HEK293 (cell line): ENCODE measurements around the gene KRCC1.

ENCODE experiments used
- CTCF ChIA-PET: fragments of 350-600 bp; formaldehyde crosslinking; extraction: SDS; loops from one replicate; lab custom pipeline; 2021; ENCODE audit warnings: antibody characterized with exemption; lab: Yijun Ruan, JAX
- POLR2A ChIA-PET: fragments of 300-600 bp; formaldehyde crosslinking; extraction: SDS; loops from one replicate; lab custom pipeline; 2020; ENCODE audit warnings: antibody characterized with exemption, inconsistent platforms; lab: Yijun Ruan, JAX
- H3K27ac ChIP-seq: fragments of 200-500 bp; sonication (Bioruptor generic); 2 replicates; pipeline ENCODE4 v1.5.1; 2014; ENCODE audit warnings: low read depth, low read length, control low read depth, inconsistent platforms; ENCODE audit errors: extremely low read depth
- H3K36me3 ChIP-seq, 2 experiments: fragments of 200-500 bp in 1 of 2; sonication (Bioruptor generic) in 1 of 2; 1 replicate in 1 of 2; 2 replicates in 1 of 2; pipeline ENCODE4 v1.5.1; 2014 to 2017; ENCODE audit warnings: inconsistent platforms in 2 of 2, low read length in 2 of 2; ENCODE audit not compliant: control insufficient read depth in 2 of 2, insufficient read depth in 1 of 2
- H3K4me1 ChIP-seq: fragments of 200-500 bp; sonication (Bioruptor generic); 2 replicates; pipeline ENCODE4 v1.5.1; 2014; ENCODE audit warnings: mild to moderate bottlenecking, low read length, inconsistent platforms; ENCODE audit not compliant: control insufficient read depth, insufficient read depth
- H3K4me3 ChIP-seq: 2 replicates; pipeline ENCODE4 v1.5.1; 2011; ENCODE audit warnings: low read depth, mild to moderate bottlenecking, control low read depth, low read length, moderate library complexity
- H3K9me3 ChIP-seq: fragments of 200-500 bp; sonication (Bioruptor generic); 2 replicates; pipeline ENCODE4 v1.5.1; 2014; ENCODE audit warnings: low read depth, low read length, inconsistent platforms; ENCODE audit not compliant: control insufficient read depth, insufficient read depth
- GLIS1 ChIP-seq: fragments of 450-650 bp; formaldehyde crosslinking; IDR thresholded peaks from 2 replicates; pipeline ENCODE4 v1.5.1; 2016; ENCODE audit warnings: missing biosample characterization, missing genetic modification characterization
- IKZF3 ChIP-seq: fragments of 450-650 bp; IDR thresholded peaks from 2 replicates; pipeline ENCODE4 v1.5.0; 2018; ENCODE audit warnings: missing biosample characterization, mild to moderate bottlenecking, missing genetic modification characterization, moderate library complexity
- KLF7 ChIP-seq: fragments of 450-650 bp; formaldehyde crosslinking; IDR thresholded peaks from 2 replicates; pipeline ENCODE4 v1.5.1; 2016; ENCODE audit warnings: missing biosample characterization, missing genetic modification characterization, borderline replicate concordance
- MEIS1 ChIP-seq: sonication (generic); formaldehyde crosslinking; IDR thresholded peaks from 2 replicates; pipeline ENCODE4 v1.8.1; 2022; ENCODE audit warnings: missing genetic modification reagents, mild to moderate bottlenecking, borderline replicate concordance
- MZF1 ChIP-seq: fragments of 450-650 bp; formaldehyde crosslinking; IDR thresholded peaks from 2 replicates; pipeline ENCODE4 v1.5.1; 2017; ENCODE audit warnings: missing biosample characterization, missing genetic modification characterization, borderline replicate concordance
- OSR2 ChIP-seq: fragments of 450-650 bp; formaldehyde crosslinking; IDR thresholded peaks from 2 replicates; pipeline ENCODE4 v1.5.1; 2016; ENCODE audit warnings: missing biosample characterization, missing genetic modification characterization
- TRIM28 ChIP-seq: IDR thresholded peaks from 2 replicates; pipeline ENCODE4 v1.6.1; 2011; ENCODE audit warnings: low read length, control low read depth, borderline replicate concordance
- ZBTB21 ChIP-seq: fragments of 450-650 bp; formaldehyde crosslinking; IDR thresholded peaks from 2 replicates; pipeline ENCODE4 v1.5.1; 2017; ENCODE audit warnings: missing biosample characterization, missing genetic modification characterization
- ZBTB7A ChIP-seq: fragments of 450-650 bp; formaldehyde crosslinking; IDR thresholded peaks from 2 replicates; pipeline ENCODE4 v1.5.1; 2016; ENCODE audit warnings: low read depth, missing biosample characterization, missing genetic modification characterization
- ZBTB8A ChIP-seq: fragments of 450-650 bp; formaldehyde crosslinking; IDR thresholded peaks from 2 replicates; pipeline ENCODE4 v1.5.1; 2016; ENCODE audit warnings: missing biosample characterization, missing genetic modification characterization
- ZFP3 ChIP-seq: fragments of 450-650 bp; formaldehyde crosslinking; IDR thresholded peaks from 2 replicates; pipeline ENCODE4 v1.5.1; 2016; ENCODE audit warnings: low read depth, missing biosample characterization, missing genetic modification characterization
- ZFP37 ChIP-seq: fragments of 450-650 bp; formaldehyde crosslinking; IDR thresholded peaks from 2 replicates; pipeline ENCODE4 v1.5.1; 2016; ENCODE audit warnings: missing biosample characterization, missing genetic modification characterization
- ZIC2 ChIP-seq: fragments of 450-650 bp; formaldehyde crosslinking; IDR thresholded peaks from 2 replicates; pipeline ENCODE4 v1.5.1; 2016; ENCODE audit warnings: missing biosample characterization, missing genetic modification characterization
- ZNF112 ChIP-seq: fragments of 450-650 bp; formaldehyde crosslinking; IDR thresholded peaks from 2 replicates; pipeline ENCODE4 v1.5.0; 2017; ENCODE audit warnings: missing biosample characterization, missing genetic modification characterization
- ZNF114 ChIP-seq: fragments of 450-650 bp; formaldehyde crosslinking; IDR thresholded peaks from 2 replicates; pipeline ENCODE4 v1.5.0; 2017; ENCODE audit warnings: missing biosample characterization, missing genetic modification characterization
- ZNF132 ChIP-seq: fragments of 450-650 bp; formaldehyde crosslinking; IDR thresholded peaks from 2 replicates; pipeline ENCODE4 v1.5.1; 2017; ENCODE audit warnings: missing biosample characterization, missing genetic modification characterization, borderline replicate concordance
- ZNF155 ChIP-seq: fragments of 450-650 bp; formaldehyde crosslinking; IDR thresholded peaks from 2 replicates; pipeline ENCODE4 v1.5.1; 2016; ENCODE audit warnings: missing biosample characterization, missing genetic modification characterization
- ZNF175 ChIP-seq: fragments of 450-650 bp; formaldehyde crosslinking; IDR thresholded peaks from 2 replicates; pipeline ENCODE4 v1.5.1; 2016; ENCODE audit warnings: missing biosample characterization, missing genetic modification characterization
- ZNF211 ChIP-seq: fragments of 450-650 bp; formaldehyde crosslinking; IDR thresholded peaks from 2 replicates; pipeline ENCODE4 v1.5.1; 2016; ENCODE audit warnings: low read depth, missing biosample characterization, missing genetic modification characterization
- ZNF23 ChIP-seq: fragments of 450-650 bp; formaldehyde crosslinking; IDR thresholded peaks from 2 replicates; pipeline ENCODE4 v1.5.1; 2016; ENCODE audit warnings: missing biosample characterization, missing genetic modification characterization, borderline replicate concordance
- ZNF324 ChIP-seq: fragments of 450-650 bp; formaldehyde crosslinking; IDR thresholded peaks from 2 replicates; pipeline ENCODE4 v1.5.1; 2016; ENCODE audit warnings: missing biosample characterization, missing genetic modification characterization
- ZNF501 ChIP-seq: fragments of 450-650 bp; formaldehyde crosslinking; IDR thresholded peaks from 2 replicates; pipeline ENCODE4 v1.5.1; 2016; ENCODE audit warnings: missing biosample characterization, missing genetic modification characterization
- ZNF530 ChIP-seq: fragments of 450-650 bp; formaldehyde crosslinking; IDR thresholded peaks from 2 replicates; pipeline ENCODE4 v1.5.1; 2016; ENCODE audit warnings: low read depth, missing biosample characterization, missing genetic modification characterization
- ZNF610 ChIP-seq: fragments of 450-650 bp; formaldehyde crosslinking; IDR thresholded peaks from 2 replicates; pipeline ENCODE4 v1.5.1; 2016; ENCODE audit warnings: missing biosample characterization, missing genetic modification characterization, borderline replicate concordance
- ZNF624 ChIP-seq: fragments of 450-650 bp; formaldehyde crosslinking; IDR thresholded peaks from 2 replicates; pipeline ENCODE4 v1.5.1; 2017; ENCODE audit warnings: missing biosample characterization, missing genetic modification characterization
- ZNF629 ChIP-seq: fragments of 450-650 bp; formaldehyde crosslinking; IDR thresholded peaks from 2 replicates; pipeline ENCODE4 v1.5.1; 2017; ENCODE audit warnings: missing biosample characterization, missing genetic modification characterization
- ZNF664 ChIP-seq: fragments of 450-650 bp; formaldehyde crosslinking; IDR thresholded peaks from 2 replicates; pipeline ENCODE4 v1.5.1; 2016; ENCODE audit warnings: missing biosample characterization, missing genetic modification characterization
- ZNF677 ChIP-seq: fragments of 450-650 bp; IDR thresholded peaks from 2 replicates; pipeline ENCODE4 v1.5.0; 2018; ENCODE audit warnings: missing biosample characterization, mild to moderate bottlenecking, missing genetic modification characterization, moderate library complexity
- ZNF76 ChIP-seq: fragments of 450-650 bp; formaldehyde crosslinking; IDR thresholded peaks from 2 replicates; pipeline ENCODE4; 2016; ENCODE audit warnings: low read depth, missing biosample characterization, missing genetic modification characterization, borderline replicate concordance
- ZNF792 ChIP-seq: fragments of 450-650 bp; formaldehyde crosslinking; IDR thresholded peaks from 2 replicates; pipeline ENCODE4 v1.5.1; 2016; ENCODE audit warnings: missing biosample characterization, missing genetic modification characterization
- TF ChIP-seq, protein P1 (sequence below): fragments of 450-650 bp; IDR thresholded peaks from 2 replicates; pipeline ENCODE4 v1.5.1; 2018; ENCODE audit warnings: missing biosample characterization, mild to moderate bottlenecking, missing genetic modification characterization
- TF ChIP-seq, protein P2 (sequence below): fragments of 450-650 bp; formaldehyde crosslinking; IDR thresholded peaks from 2 replicates; pipeline ENCODE4 v1.5.1; 2017; ENCODE audit warnings: missing biosample characterization, mild to moderate bottlenecking, missing genetic modification characterization, moderate library complexity
- TF ChIP-seq, protein P3 (sequence below): fragments of 450-650 bp; formaldehyde crosslinking; IDR thresholded peaks from 2 replicates; pipeline ENCODE4 v1.5.1; 2017; ENCODE audit warnings: missing biosample characterization, missing genetic modification characterization

The KRCC1 gene

DNA sequence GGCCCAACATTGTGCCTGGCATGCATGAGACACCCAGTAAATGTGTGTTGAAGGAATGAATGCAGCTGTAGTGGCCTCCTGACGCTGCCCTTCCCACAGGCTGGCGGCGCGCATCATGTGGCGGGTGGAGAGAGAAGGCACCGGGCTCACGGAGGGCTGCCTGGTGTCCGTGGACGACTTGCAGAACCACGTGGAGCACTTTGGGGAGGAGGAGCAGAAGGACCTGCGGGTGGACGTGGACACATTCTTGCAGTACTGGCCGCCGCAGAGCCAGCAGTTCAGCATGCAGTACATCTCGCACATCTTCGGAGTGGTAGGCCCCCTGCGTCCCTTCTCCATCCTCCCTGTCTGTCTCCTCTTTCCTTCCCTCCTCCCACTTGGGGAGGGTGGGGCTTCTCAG, 32.2 kb upstream of the KRCC1 start:
- H3K4me3 ChIP-seq = no peak overlapping the region
- H3K4me1 ChIP-seq = no peaks in the 10 kb centered on the region
- no peak overlapping the region for H3K27ac ChIP-seq
- ChIA-PET POLR2A (no interaction called here), CTCF (no interaction called here)
- no peak for TF ChIP-seq ZFP37
- no peak for TF ChIP-seq ZNF629 (tag by site-specific recombination)
- no peak for TF ChIP-seq MZF1
- no peak for TF ChIP-seq ZNF155 (tag by site-specific recombination)
- no peak for TF ChIP-seq ZNF664 (tag by site-specific recombination)
- no peak for TF ChIP-seq ZFP3 (tag by site-specific recombination)
- TF ChIP-seq ZNF175 (tag by site-specific recombination) = no peak
- no peak for TF ChIP-seq ZBTB8A
- no peak for TF ChIP-seq ZNF132 (tag by site-specific recombination)
- no peak for TF ChIP-seq MEIS1 (CRISPR knock-in tag)
- TF ChIP-seq, protein P1, sequence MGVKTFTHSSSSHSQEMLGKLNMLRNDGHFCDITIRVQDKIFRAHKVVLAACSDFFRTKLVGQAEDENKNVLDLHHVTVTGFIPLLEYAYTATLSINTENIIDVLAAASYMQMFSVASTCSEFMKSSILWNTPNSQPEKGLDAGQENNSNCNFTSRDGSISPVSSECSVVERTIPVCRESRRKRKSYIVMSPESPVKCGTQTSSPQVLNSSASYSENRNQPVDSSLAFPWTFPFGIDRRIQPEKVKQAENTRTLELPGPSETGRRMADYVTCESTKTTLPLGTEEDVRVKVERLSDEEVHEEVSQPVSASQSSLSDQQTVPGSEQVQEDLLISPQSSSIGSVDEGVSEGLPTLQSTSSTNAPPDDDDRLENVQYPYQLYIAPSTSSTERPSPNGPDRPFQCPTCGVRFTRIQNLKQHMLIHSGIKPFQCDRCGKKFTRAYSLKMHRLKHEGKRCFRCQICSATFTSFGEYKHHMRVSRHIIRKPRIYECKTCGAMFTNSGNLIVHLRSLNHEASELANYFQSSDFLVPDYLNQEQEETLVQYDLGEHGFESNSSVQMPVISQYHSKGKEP = no peak
- no peak for TF ChIP-seq ZNF624
- TF ChIP-seq ZBTB7A (tag by site-specific recombination) = no peak
- no peak for TF ChIP-seq ZNF677
- no peak for TF ChIP-seq ZNF112 (tag by site-specific recombination)
- TF ChIP-seq ZNF211 (tag by site-specific recombination) = no peak
- TF ChIP-seq, all 188 proteins: peak for 0
- Histone ChIP-seq H3K36me3 (no peaks in the 10 kb centered on the region), H3K9me3 (no peaks in the 10 kb centered on the region)

DNA sequence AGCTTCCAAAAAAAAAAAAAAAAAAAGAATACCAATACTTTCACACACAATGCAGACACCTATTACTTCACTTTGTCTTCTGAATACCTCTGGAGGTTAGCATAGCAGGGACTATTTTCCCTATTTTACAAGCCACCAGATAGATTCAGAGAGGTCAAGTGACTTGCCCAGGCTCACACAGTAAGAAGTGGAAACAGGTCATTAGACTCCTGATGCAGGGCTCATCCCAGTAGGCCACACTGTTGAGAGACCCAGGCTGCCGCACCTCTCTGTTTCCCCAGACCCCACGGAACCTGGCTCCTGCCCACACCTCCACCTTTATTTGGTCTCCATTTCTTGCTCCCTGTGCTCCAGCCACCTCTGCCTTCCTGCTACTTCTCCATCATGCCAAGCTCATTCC, 31.5 kb upstream of the KRCC1 start:
- no peak overlapping the region for H3K4me3 ChIP-seq
- TF ChIP-seq ZNF324 (tag by site-specific recombination) (no peak), GLIS1 (tag by site-specific recombination) (no peak), KLF7 (tag by site-specific recombination) (no peak), OSR2 (tag by site-specific recombination) (no peak), ZNF23 (tag by site-specific recombination) (no peak), ZNF114 (tag by site-specific recombination) (no peak)
- no peaks in the 10 kb centered on the region for H3K4me1 ChIP-seq
- ChIA-PET CTCF (interaction anchor here (0.6 kb wide), 1 partner anchor 27 kb away, joined by 3 read pairs; no protein-coding TSS in a partner anchor), POLR2A (interaction anchor here (0.6 kb wide), 1 partner anchor 51 kb away, joined by 3 read pairs; no protein-coding TSS in a partner anchor)
- H3K9me3 ChIP-seq = no peaks in the 10 kb centered on the region
- H3K27ac ChIP-seq = no peak overlapping the region
- H3K36me3 ChIP-seq = no peaks in the 10 kb centered on the region

DNA sequence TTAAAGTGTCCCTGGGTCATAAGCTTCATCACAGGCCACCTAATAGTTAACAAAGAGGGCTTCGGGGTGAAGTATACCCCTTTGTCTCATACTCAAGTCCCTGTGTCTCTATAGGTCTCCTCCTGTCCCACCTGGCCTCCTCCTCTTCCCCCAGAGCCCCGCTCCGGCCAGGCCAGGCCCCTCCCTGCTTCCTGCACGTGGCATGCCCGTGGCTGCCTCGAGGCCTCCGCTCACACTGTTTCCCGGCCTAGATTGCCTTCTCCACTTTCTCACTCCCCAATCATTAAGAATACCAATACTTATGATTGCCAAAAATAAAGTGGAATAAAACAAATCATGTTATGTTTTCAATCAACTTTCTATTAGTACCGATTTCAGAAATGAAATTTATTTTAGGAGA, 30.8 kb upstream of the KRCC1 start:
- POLR2A ChIA-PET = interaction anchor here (0.6 kb wide), 1 partner anchor 51 kb away, joined by 3 read pairs; no protein-coding TSS in a partner anchor
- Histone ChIP-seq H3K4me3 (no peak overlapping the region), H3K9me3 (no peaks in the 10 kb centered on the region), H3K36me3 (no peaks in the 10 kb centered on the region), H3K4me1 (no peaks in the 10 kb centered on the region), H3K27ac (no peak overlapping the region)
- CTCF ChIA-PET = interaction anchor here (0.6 to 2.4 kb wide), 2 partner anchors 26 to 106 kb away, joined by 3 to 17 read pairs; no protein-coding TSS in a partner anchor
- TF ChIP-seq, protein P2, sequence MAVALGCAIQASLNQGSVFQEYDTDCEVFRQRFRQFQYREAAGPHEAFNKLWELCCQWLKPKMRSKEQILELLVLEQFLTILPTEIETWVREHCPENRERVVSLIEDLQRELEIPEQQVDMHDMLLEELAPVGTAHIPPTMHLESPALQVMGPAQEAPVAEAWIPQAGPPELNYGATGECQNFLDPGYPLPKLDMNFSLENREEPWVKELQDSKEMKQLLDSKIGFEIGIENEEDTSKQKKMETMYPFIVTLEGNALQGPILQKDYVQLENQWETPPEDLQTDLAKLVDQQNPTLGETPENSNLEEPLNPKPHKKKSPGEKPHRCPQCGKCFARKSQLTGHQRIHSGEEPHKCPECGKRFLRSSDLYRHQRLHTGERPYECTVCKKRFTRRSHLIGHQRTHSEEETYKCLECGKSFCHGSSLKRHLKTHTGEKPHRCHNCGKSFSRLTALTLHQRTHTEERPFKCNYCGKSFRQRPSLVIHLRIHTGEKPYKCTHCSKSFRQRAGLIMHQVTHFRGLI (tag by site-specific recombination) = no peak
- TF ChIP-seq ZNF501 (tag by site-specific recombination) = no peak
- no peak for TF ChIP-seq ZBTB21 (tag by site-specific recombination)
- TF ChIP-seq TRIM28 = no peak
- no peak for TF ChIP-seq ZNF530 (tag by site-specific recombination)
- TF ChIP-seq, protein P3, sequence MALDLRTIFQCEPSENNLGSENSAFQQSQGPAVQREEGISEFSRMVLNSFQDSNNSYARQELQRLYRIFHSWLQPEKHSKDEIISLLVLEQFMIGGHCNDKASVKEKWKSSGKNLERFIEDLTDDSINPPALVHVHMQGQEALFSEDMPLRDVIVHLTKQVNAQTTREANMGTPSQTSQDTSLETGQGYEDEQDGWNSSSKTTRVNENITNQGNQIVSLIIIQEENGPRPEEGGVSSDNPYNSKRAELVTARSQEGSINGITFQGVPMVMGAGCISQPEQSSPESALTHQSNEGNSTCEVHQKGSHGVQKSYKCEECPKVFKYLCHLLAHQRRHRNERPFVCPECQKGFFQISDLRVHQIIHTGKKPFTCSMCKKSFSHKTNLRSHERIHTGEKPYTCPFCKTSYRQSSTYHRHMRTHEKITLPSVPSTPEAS = no peak
- TF ChIP-seq ZNF76 (tag by site-specific recombination) = no peak
- no peak for TF ChIP-seq ZNF792
- TF ChIP-seq ZNF610 (tag by site-specific recombination) = no peak
- no peak for TF ChIP-seq ZIC2
- no peak for TF ChIP-seq IKZF3
